Measurements from ENCODE around the gene SLC37A2.

DNA sequence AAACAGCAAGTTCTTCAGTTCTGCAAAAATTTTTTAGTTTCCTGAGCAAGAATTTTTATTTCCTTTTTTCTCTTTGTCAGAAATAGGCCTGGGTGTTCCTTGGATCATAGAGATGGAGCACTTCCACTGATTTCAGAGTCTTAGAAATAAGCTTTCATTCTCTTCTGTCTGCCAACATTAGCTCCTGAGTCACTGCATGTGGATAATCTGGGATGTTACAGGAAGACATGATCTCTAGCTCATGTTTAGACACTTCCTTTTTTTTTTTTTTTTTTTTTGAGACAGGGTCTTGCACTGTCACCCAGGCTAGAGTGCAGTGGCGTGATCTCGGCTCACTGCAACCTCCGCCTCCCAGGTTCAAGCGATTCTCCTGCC, 61.5 kb downstream of the SLC37A2 start:
- TF ChIP-seq, protein P1, sequence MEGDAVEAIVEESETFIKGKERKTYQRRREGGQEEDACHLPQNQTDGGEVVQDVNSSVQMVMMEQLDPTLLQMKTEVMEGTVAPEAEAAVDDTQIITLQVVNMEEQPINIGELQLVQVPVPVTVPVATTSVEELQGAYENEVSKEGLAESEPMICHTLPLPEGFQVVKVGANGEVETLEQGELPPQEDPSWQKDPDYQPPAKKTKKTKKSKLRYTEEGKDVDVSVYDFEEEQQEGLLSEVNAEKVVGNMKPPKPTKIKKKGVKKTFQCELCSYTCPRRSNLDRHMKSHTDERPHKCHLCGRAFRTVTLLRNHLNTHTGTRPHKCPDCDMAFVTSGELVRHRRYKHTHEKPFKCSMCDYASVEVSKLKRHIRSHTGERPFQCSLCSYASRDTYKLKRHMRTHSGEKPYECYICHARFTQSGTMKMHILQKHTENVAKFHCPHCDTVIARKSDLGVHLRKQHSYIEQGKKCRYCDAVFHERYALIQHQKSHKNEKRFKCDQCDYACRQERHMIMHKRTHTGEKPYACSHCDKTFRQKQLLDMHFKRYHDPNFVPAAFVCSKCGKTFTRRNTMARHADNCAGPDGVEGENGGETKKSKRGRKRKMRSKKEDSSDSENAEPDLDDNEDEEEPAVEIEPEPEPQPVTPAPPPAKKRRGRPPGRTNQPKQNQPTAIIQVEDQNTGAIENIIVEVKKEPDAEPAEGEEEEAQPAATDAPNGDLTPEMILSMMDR (IDR thresholded peaks at IDR 0.05 in 4 of 5, conservative IDR thresholded peaks at IDR 0.05 in 1 of 5) = no peak
- TF ChIP-seq POLR2A (IDR thresholded peaks at IDR 0.05) = no peak

Data from gastrocnemius medialis (tissue), 4 donors.